CD4-positive, alpha-beta T cell treated with Interleukin-2 at 100 ng/mL for 4 hours (primary cell): ENCODE results near the gene APBA2.

Source experiments
- DNase-seq: peaks from one replicate; pipeline ENCODE4 v3.0.0-alpha.2; 2020; ENCODE audit warnings: low spot score

APBA2 gene

GRCh38 chr15:28935316-28935715, 49.5 kb downstream of the APBA2 start:
- peak; percentile 45 for DNase-seq

- no peak for DNase-seq
These were observed 50.3 kb downstream of the APBA2 start for GRCh38 chr15:28936081-28936480.

GRCh38 chr15:28936481-28936881, 50.7 kb downstream of the APBA2 start:
- no peak for DNase-seq

GRCh38 chr15:28937271-28937670, 51.5 kb downstream of the APBA2 start:
- DNase-seq = no peak

DNA sequence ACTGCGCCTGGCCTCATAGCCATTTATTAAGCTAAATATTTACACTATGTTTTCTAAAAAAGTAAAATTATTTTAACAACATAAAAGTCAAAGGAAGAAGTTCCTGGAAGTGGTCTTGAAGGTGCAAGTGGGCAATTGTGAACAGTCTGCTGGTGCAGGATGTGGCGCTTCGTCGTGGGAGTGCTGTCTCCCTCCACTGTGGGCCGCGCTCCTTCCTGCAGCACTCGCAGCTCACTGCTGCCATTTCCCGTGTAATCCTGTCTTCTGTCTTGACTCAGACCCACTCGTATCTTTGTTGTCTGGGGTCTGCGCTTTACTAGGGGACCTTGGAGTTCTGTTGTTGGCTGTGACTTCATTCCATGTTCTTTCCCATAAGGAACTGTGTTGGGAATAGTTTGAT, 56.3 kb downstream of the APBA2 start:
- peak; percentile 29 for DNase-seq

DNA sequence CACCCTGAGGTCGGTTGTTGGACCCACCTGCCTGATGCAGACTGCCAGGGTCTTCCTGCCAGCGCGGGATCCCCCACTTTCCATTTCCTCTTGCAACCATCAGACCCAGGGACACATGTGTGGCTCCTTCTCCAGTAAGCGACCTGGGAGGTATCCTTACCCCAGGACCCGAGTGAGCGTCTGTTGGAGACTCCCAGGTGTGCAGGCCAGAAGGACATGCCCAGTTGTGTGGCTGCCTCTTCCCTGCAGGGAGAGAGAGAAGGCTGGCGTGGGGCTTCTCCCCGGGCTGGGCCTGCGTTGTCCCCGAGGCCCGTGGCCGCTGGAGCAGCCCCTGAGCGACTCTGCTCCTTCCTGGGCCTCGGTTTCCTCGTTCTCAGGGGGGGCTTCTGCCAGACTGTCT, 56.8 kb downstream of the APBA2 start:
- DNase-seq = no peak

GRCh38 chr15:28943146-28943545, 57.4 kb downstream of the APBA2 start:
- no peak for DNase-seq

- DNase-seq = no peak
These were observed 57.9 kb downstream of the APBA2 start for GRCh38 chr15:28943611-28944230.

- DNase-seq = no peak
These were observed 58.5 kb downstream of the APBA2 start for GRCh38 chr15:28944286-28944685.

DNA sequence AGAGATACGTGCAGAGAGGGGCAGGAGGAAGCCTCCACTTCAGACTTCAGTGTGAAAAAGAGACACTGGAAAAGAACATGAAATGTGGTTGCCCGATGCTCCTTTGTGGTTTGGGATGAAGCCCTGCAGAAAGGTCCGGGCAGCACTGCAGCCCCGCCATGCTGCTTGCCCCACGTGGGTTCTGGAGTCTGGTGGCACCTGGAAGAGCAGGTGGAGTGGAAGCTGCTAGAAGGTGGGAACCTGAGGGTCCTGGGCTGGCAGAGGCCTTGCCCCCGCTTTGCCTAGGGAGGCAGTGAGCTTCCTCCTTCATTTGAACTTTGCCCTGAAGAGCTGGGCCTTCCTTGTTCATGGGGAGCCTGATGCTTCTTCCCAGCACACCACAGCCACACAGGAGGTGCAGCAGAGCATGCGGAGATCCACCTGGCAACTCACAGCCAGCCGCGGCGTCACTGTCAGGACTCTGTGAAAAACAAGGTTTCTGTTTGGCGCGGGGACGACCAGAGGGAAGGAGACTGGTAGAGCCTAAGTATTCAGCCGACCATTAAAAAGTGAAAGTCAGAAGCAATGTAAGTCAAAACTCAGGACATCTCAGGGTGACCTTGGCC, 59.0 kb downstream of the APBA2 start:
- no peak for DNase-seq

GRCh38 chr15:28945626-28946230, 60.0 kb downstream of the APBA2 start:
- DNase-seq = no peak

DNA sequence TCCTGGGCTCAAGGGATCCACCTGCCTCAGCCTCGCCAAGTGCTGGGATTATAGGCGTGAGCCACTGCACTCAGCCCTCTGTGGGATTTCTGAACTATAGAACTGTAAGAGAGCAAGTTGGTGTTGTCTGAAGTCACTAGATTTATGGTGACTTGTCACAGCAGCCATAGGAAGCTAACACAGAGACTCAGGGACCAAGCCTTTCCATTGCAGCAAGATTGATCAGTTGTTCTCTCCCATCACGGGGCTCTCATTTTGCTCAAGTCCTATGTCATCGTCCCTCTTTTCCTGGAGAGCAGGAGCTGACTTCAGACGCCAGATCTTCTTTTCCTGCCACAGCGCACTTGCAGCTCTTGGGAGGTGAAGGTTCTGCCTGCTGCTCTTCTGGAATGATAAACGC, 61.0 kb downstream of the APBA2 start:
- no peak for DNase-seq

DNA sequence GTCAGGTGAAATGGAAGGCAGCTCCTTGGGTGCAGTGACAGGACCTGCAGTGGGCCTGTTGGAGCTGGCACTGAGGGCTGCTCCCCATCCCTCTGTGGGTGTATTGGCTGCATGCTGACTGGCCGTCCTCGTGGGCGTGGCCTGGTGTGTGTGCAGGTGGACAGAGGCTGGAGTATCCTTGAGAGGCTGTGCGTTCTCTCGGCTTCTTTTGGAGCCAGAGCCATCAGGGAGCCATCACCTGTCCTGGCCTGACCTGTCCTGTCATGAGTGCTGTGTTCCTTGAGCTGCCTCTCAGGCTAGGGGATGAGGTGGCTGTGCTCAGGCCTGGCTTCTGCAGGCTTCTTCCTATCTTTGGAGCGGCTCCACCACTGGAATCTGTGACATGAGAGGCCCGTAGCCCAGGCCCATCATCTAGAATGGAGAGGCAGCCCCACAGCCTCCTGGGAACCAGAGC, 61.5 kb downstream of the APBA2 start:
- DNase-seq = no peak

DNA sequence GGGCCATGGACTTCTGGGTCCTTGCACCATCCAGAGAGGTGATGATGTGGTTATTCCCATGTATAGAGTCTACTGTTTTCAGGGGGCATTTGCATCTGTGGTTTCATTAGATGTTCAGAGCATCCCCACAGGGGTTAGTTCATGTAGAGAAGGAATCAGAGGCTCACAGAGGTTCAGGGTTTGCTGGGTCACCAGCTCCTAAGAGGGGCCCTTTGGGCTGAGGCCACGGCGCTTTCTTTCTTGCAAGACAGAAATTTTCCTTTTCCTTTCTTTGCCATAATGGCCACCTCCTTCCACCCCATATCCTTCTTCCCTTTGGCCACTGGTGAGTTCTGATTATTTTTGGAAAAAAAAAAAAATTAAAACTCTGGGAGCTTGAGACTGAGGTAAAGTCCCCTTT, 62.3 kb downstream of the APBA2 start:
- no peak for DNase-seq

DNA sequence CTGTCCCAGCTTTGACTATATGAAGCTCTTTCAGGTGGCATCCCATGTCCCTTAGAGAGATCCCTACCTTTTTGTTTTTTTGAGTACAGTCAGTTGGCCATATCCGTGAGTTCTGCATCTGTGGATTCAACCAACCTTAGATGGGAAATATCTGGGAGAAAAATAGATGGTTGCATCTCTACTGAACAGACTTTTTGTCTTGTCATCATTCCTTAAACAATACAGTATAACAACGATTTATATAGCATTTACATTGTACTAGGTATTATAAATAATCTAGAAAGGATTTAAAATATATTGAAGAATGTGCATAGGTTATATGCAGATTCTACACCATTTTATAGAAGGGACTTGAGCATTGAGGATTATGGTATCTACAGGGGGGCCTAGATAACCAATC, 65.1 kb downstream of the APBA2 start:
- DNase-seq = no peak

- DNase-seq = no peak
These were observed 67.1 kb downstream of the APBA2 start for GRCh38 chr15:28952666-28953491.

DNA sequence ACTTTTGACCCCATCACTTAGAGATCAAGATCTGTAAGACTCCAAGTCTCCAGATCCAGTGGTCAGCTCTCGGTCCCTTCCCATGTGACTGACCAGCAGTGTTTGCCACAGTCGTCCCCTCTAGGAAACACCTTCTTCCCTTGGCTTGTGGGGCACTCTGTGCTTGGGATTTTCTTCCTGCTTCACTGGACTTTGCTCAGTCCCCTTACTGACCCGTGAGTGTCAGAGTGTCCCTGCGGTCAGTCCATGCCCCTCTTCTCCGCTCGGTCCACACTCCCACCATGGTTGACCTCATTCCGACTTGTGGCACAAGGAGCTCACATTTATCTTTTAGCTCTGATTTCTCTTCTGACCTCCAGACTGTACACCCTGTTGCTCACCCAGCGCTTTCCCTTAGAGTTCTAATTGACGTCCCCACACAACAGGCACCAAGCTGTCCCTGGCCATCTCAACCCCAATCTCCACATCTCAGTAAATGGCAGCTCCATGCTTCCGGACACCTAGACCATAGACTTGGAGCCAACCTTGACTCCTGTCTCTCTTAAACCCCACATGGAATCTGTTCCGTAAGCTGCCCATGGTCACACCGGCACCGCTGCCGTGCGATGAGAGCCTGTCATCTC, 67.9 kb downstream of the APBA2 start:
- DNase-seq = no peak

GRCh38 chr15:28954466-28955159, 68.8 kb downstream of the APBA2 start:
- no peak for DNase-seq

DNA sequence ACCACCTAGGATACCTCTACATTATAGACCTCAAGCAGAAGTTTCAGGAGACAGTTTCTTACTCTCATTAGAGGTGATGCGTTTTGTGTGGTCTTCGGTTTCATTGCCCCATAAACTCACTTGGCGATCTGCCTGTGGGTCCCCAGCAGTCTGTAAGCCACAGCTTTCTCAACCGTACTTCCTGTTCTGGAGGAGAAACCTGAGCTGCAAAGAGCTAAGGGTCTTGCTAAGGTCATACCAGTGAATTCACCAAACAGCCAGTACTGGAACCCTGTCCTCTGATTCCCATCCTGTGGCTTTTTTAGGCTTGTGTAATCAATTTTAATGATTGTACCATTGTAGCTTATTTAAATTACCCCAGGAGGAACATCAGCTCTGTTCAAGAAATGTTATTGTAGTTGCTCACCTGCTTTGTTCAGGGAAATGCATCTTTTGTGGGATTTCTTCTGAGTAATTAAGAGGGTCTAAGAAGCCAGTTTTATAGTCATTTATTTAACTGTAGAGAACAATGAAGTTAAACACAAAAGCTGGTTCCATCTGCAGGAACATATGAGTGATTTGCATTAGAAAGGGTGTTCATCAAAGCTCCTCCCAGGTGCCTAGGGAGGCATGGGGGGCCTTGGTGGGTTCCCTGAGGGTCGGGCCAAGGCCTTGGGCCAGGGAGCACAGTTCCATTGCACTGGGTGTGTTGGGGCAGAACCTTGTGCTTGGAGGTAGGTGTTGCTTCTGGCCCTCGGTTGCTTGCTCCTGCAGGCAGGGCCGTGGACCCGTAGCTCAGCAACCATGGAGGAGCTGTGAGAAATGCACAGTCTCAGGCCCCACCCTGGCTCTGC, 69.6 kb downstream of the APBA2 start:
- DNase-seq = peak; percentile 17

GRCh38 chr15:28955993-28956421, 70.2 kb downstream of the APBA2 start:
- no peak for DNase-seq

DNA sequence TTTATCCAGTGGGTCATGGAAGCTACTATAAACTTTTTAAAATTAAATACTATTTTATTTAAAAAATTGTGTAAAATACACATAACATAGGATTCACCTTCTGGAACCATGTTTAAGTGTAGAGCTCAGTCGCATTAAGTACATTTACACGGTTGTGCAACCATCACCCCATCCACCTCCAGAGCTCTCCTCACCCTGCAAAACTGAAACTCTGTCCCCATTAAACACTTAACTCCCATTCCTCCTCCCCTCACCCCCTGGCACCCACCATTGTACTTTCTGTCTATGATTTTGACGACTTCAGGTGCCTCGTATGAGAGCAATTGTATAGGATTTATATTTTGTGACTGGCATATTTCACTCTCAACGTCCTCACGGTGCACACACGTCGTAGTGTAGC, 70.7 kb downstream of the APBA2 start:
- no peak for DNase-seq
